ENCODE measurements around the gene PREX1. TPM values are rescaled to one million over a fixed set of nuclear protein-coding genes. Genes with fewer than 3 reads are reported as not detected.
"Not testable (repeated sequence)": the region's sequence is repeated elsewhere in the genome, so short reads cannot be mapped to it uniquely, and the experiment has no call there.

Gene PREX1
- total RNA-seq, 1 donor from 2014 or later = 33.1 TPM

GRCh38 chr20:48608756-48609155, 219.0 kb downstream of the PREX1 start:
- DNase-seq (ENCODE audit: low read depth in 2 of 2) = no peak

- no peak for DNase-seq (ENCODE audit: low read depth in 2 of 2)
These were observed 220.3 kb downstream of the PREX1 start for GRCh38 chr20:48607544-48607865.

GRCh38 chr20:48606841-48607543, 220.8 kb downstream of the PREX1 start:
- DNase-seq (ENCODE audit: low read depth in 2 of 2) = no peak

- DNase-seq (ENCODE audit: low read depth in 2 of 2) = no peak
These were observed 221.5 kb downstream of the PREX1 start for GRCh38 chr20:48606172-48606840.

GRCh38 chr20:48605364-48606171, 222.2 kb downstream of the PREX1 start:
- DNase-seq (ENCODE audit: low read depth in 2 of 2) = no peak

- DNase-seq (ENCODE audit: low read depth in 2 of 2) = no peak
These were observed 222.9 kb downstream of the PREX1 start for GRCh38 chr20:48604936-48605335.

GRCh38 chr20:48604426-48604825, 223.4 kb downstream of the PREX1 start:
- no peak for DNase-seq (ENCODE audit: low read depth in 2 of 2)

GRCh38 chr20:48603819-48604405, 223.9 kb downstream of the PREX1 start:
- DNase-seq (ENCODE audit: low read depth in 2 of 2) = no peak

- no peak for DNase-seq (ENCODE audit: low read depth in 2 of 2)
These were observed 224.5 kb downstream of the PREX1 start for GRCh38 chr20:48603116-48603818.

- no peak for DNase-seq (ENCODE audit: low read depth in 2 of 2)
These were observed 226.0 kb downstream of the PREX1 start for GRCh38 chr20:48601798-48602197.

GRCh38 chr20:48600470-48600945, 227.3 kb downstream of the PREX1 start:
- DNase-seq (ENCODE audit: low read depth in 2 of 2) = no peak

GRCh38 chr20:48599748-48600469, 227.9 kb downstream of the PREX1 start:
- DNase-seq (ENCODE audit: low read depth in 2 of 2) = no peak

- DNase-seq (ENCODE audit: low read depth in 2 of 2) = no peak
These were observed 228.6 kb downstream of the PREX1 start for GRCh38 chr20:48599106-48599747.

- not testable (repeated sequence) for DNase-seq (ENCODE audit: low read depth in 2 of 2)
These were observed 229.4 kb downstream of the PREX1 start for GRCh38 chr20:48598303-48598941.

- no peak for DNase-seq (ENCODE audit: low read depth in 2 of 2)
These were observed 230.1 kb downstream of the PREX1 start for GRCh38 chr20:48597521-48598302.

GRCh38 chr20:48596334-48596898, 231.4 kb downstream of the PREX1 start:
- no peak for DNase-seq (ENCODE audit: low read depth in 2 of 2)

- no peak for DNase-seq (ENCODE audit: low read depth in 2 of 2)
These were observed 232.1 kb downstream of the PREX1 start for GRCh38 chr20:48595495-48596333.

GRCh38 chr20:48594533-48594932, 233.3 kb downstream of the PREX1 start:
- no peak for DNase-seq (ENCODE audit: low read depth in 2 of 2)
